CD14-positive monocyte (primary cell): Measurements from ENCODE around the gene FAF1. TPM values are rescaled to one million over a fixed set of nuclear protein-coding genes. Genes with fewer than 3 reads are reported as not detected.

ENCODE experiments used
- DNase-seq, 3 donors: peaks; one replicate each; pipeline ENCODE4 v3.0.0-alpha.2; 2011 to 2022
- H2AFZ ChIP-seq: 2 replicates; pipeline ENCODE4 v1.6.0; 2012; ENCODE audit warnings: mild to moderate bottlenecking, low read depth, low read length, inconsistent platforms; ENCODE audit not compliant: insufficient read depth, poor library complexity, severe bottlenecking
- H3K27ac ChIP-seq, 2 donors: 1 replicate in 1 of 2; 2 replicates in 1 of 2; pipeline ENCODE4 v1.5.1; 2012 to 2013; ENCODE audit warnings: low read length in 2 of 2, control low read depth in 1 of 2, inconsistent platforms in 1 of 2, low read depth in 1 of 2, mild to moderate bottlenecking in 1 of 2
- H3K27me3 ChIP-seq, 2 donors: one replicate each; pipeline versions ENCODE4 v1.6.0 to v1.6.1; 2011 to 2013; ENCODE audit warnings: low read length in 2 of 2; ENCODE audit not compliant: control insufficient read depth in 2 of 2, insufficient read depth in 2 of 2
- H3K36me3 ChIP-seq, 2 donors: replicated peaks in 1 of 2; 1 replicate in 1 of 2; 2 replicates in 1 of 2; pipeline versions ENCODE4 v1.5.1 to v1.6.1; 2012 to 2013; ENCODE audit warnings: low read length in 2 of 2, control low read depth in 1 of 2, inconsistent platforms in 1 of 2, mild to moderate bottlenecking in 1 of 2; ENCODE audit not compliant: insufficient read depth in 2 of 2, control insufficient read depth in 1 of 2
- H3K4me1 ChIP-seq, 2 donors: 1 replicate in 1 of 2; 2 replicates in 1 of 2; pipeline versions ENCODE4 v1.5.1 to v1.6.1; 2012 to 2013; ENCODE audit warnings: low read length in 2 of 2, control low read depth in 1 of 2, inconsistent platforms in 1 of 2, mild to moderate bottlenecking in 1 of 2, moderate library complexity in 1 of 2; ENCODE audit not compliant: insufficient read depth in 2 of 2, control insufficient read depth in 1 of 2
- H3K4me2 ChIP-seq: replicated peaks from 2 replicates; pipeline ENCODE3; 2012; ENCODE audit warnings: low read length, moderate library complexity, mild to moderate bottlenecking; ENCODE audit not compliant: poor library complexity, severe bottlenecking; ENCODE audit errors: extremely low read depth
- H3K4me3 ChIP-seq, 3 experiments: fragments of 200-600 bp in 1 of 3; sonication (generic) in 1 of 3; replicated peaks in 1 of 3; 1 replicate in 2 of 3; 2 replicates in 1 of 3; pipeline ENCODE4 v1.5.1; 2011 to 2013; ENCODE audit warnings: low read length in 3 of 3, mild to moderate bottlenecking in 3 of 3, control low read depth in 2 of 3, low read depth in 2 of 3, inconsistent platforms in 1 of 3, moderate library complexity in 1 of 3
- H3K79me2 ChIP-seq: 2 replicates; pipeline ENCODE4 v1.6.0; 2012; ENCODE audit warnings: mild to moderate bottlenecking, control low read depth, inconsistent platforms, low read length, moderate library complexity; ENCODE audit not compliant: insufficient read depth
- H3K9ac ChIP-seq: 2 replicates; pipeline ENCODE4 v1.6.0; 2017; ENCODE audit warnings: low read length, mild to moderate bottlenecking; ENCODE audit not compliant: insufficient read depth, poor library complexity, severe bottlenecking
- H3K9me3 ChIP-seq, 2 donors: replicated peaks in 1 of 2; 1 replicate in 1 of 2; 2 replicates in 1 of 2; pipeline versions ENCODE4 v1.5.1 to v1.6.1; 2012 to 2013; ENCODE audit warnings: low read length in 2 of 2, control low read depth in 1 of 2; ENCODE audit not compliant: control insufficient read depth in 1 of 2, insufficient read depth in 1 of 2
- H4K20me1 ChIP-seq: 2 replicates; pipeline ENCODE4 v1.6.0; 2012; ENCODE audit warnings: mild to moderate bottlenecking, low read length, control low read depth, moderate library complexity; ENCODE audit not compliant: insufficient read depth
- H3K27ac Mint-ChIP-seq, 7 donors: one replicate each; pipeline ENCODE4 v1.8.0; 2020; ENCODE audit warnings: mild to moderate bottlenecking in 7 of 7, mixed read lengths in 7 of 7, moderate library complexity in 6 of 7, inconsistent platforms in 2 of 7
- H3K27me3 Mint-ChIP-seq, 3 donors: one replicate each; pipeline ENCODE4 v1.8.0; 2021 to 2022; ENCODE audit warnings: low read depth in 3 of 3, mild to moderate bottlenecking in 3 of 3, mixed read lengths in 3 of 3, moderate library complexity in 3 of 3, inconsistent platforms in 1 of 3
- H3K36me3 Mint-ChIP-seq, 2 donors: one replicate each; pipeline ENCODE4 v1.8.0; 2020; ENCODE audit warnings: mixed read lengths in 2 of 2, inconsistent platforms in 1 of 2, mild to moderate bottlenecking in 1 of 2
- H3K4me1 Mint-ChIP-seq: one replicate; pipeline ENCODE4 v1.8.0; 2020; ENCODE audit warnings: mild to moderate bottlenecking, mixed read lengths
- H3K4me3 Mint-ChIP-seq, 2 donors: one replicate each; pipeline ENCODE4 v1.8.0; 2020; ENCODE audit warnings: mild to moderate bottlenecking in 2 of 2, mixed read lengths in 2 of 2, moderate library complexity in 1 of 2
- H3K9me3 Mint-ChIP-seq, 7 donors: one replicate each; pipeline ENCODE4 v1.8.0; 2020 to 2022; ENCODE audit warnings: mixed read lengths in 7 of 7, mild to moderate bottlenecking in 6 of 7, moderate library complexity in 6 of 7, inconsistent platforms in 2 of 7
- WGBS: methylation state at CpG from one replicate; pipeline ENCODE4 v1.1.5; 2013; ENCODE audit warnings: missing lambda C conversion rate; ENCODE audit not compliant: insufficient coverage; 5-methylcytosine and 5-hydroxymethylcytosine counted together
- intact Hi-C, 2 donors: fragments of 100-400 bp; cut with micrococcal nuclease; formaldehyde crosslinking; loops; one replicate each; pipeline versions ENCODE4 v1.15.0 to v1.15.1; 2023
- polyA plus RNA-seq, 3 donors: library from polyadenylated mRNA; depleted of rRNA in 1 of 3; unstranded in 2 of 3; stranded (reverse) in 1 of 3; fragments of 300-500 nt in 2 of 3; fragments of >200 nt in 1 of 3; fragmentation: Illumina TruSeq in 2 of 3; gene quantifications; 1 replicate in 2 of 3; 2 replicates in 1 of 3; pipeline ENCODE4 v1.2.3, GENCODE V29; 2012 to 2021
- TF ChIP-seq, protein P1 (sequence below): fragments of 200-600 bp; IDR thresholded peaks from one replicate; pipeline ENCODE4 v1.8.0; 2022; ENCODE audit warnings: antibody characterized with exemption, mild to moderate bottlenecking

FAF1 gene
- polyA plus RNA-seq, 3 donors: 11.4 to 29.6 (median 16.9) TPM

DNA sequence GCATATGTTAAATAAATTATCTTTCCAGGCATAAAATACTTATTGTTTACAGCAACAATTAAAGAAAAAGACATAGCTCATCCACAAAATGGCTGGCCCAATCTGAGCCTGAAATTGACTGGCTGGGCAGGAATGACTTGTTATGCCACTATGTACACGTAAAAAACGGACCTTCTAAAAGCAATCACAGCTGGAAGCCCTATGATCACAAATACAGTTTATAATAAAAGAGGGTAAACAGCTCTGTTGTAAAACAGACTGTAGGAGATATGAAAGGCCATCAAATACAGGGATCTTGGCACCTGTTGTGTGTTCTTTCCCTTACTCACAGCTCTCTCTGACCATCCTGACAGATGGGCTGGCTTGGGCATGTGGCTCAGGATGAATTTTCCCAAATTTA, 466.4 kb downstream of the FAF1 start:
- Histone ChIP-seq H3K4me2 (no peak overlapping the region), H3K79me2 (no peaks in the 10 kb centered on the region), H3K27ac (no peak overlapping the region), H3K9me3 (peaks cover 14 to 21% of the 10 kb centered on the region in 2 donors), H3K4me1 (peaks cover 0 to 6% of the 10 kb centered on the region in 2 donors), H2AFZ (no peak overlapping the region), H3K9ac (no peak overlapping the region), H3K4me3 (no peak overlapping the region), H4K20me1 (no peaks in the 10 kb centered on the region), H3K27me3 (no peaks in the 10 kb centered on the region), H3K36me3 (peaks cover 7 to 56% of the 10 kb centered on the region in 2 donors)
- no peaks in the 10 kb centered on the region for H3K27me3 Mint-ChIP-seq
- TF ChIP-seq, protein P1, sequence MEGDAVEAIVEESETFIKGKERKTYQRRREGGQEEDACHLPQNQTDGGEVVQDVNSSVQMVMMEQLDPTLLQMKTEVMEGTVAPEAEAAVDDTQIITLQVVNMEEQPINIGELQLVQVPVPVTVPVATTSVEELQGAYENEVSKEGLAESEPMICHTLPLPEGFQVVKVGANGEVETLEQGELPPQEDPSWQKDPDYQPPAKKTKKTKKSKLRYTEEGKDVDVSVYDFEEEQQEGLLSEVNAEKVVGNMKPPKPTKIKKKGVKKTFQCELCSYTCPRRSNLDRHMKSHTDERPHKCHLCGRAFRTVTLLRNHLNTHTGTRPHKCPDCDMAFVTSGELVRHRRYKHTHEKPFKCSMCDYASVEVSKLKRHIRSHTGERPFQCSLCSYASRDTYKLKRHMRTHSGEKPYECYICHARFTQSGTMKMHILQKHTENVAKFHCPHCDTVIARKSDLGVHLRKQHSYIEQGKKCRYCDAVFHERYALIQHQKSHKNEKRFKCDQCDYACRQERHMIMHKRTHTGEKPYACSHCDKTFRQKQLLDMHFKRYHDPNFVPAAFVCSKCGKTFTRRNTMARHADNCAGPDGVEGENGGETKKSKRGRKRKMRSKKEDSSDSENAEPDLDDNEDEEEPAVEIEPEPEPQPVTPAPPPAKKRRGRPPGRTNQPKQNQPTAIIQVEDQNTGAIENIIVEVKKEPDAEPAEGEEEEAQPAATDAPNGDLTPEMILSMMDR: no peak
- peaks cover 16 to 28% (median 22%) of the 10 kb centered on the region in 7 donors for H3K9me3 Mint-ChIP-seq
- intact Hi-C loops: no loop called here
- peaks cover 48 to 52% of the 10 kb centered on the region in 2 donors for H3K36me3 Mint-ChIP-seq
- WGBS: no CpG with 5 or more reads among the region's 2 CpGs
- no peak overlapping the region for H3K4me3 Mint-ChIP-seq
- peaks cover 8% of the 10 kb centered on the region for H3K4me1 Mint-ChIP-seq
- H3K27ac Mint-ChIP-seq: no peak overlapping the region
- DNase-seq: no peak

DNA sequence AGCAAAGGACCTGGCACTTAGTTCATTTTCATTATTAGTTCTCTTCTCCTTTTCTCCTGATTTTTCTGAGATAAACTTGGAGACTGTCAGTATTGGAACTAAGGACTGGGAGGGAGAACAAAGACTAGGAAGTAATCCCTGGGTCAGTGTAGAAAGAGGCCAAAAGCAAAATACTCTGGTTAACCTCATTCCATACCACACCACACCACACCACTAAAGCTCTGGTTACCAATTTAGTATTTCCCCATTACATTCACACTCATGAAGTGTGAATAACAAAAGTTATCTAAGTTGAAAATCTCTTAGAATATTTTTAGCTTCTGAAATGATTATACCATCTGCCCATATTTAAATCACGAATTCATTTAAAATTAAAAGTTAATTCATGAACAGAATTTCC, 467.9 kb downstream of the FAF1 start:
- H4K20me1 ChIP-seq: no peaks in the 10 kb centered on the region
- no peaks in the 10 kb centered on the region for H3K79me2 ChIP-seq
- H3K4me3 ChIP-seq: no peak overlapping the region
- no peaks in the 10 kb centered on the region for H3K27me3 Mint-ChIP-seq
- DNase-seq: no peak
- H3K4me1 ChIP-seq: peaks cover 0 to 6% of the 10 kb centered on the region in 2 donors
- H3K9me3 Mint-ChIP-seq: peaks cover 6 to 13% (median 9%) of the 10 kb centered on the region in 7 donors
- intact Hi-C loops: no loop called here
- TF ChIP-seq, protein P1: no peak
- H3K27me3 ChIP-seq: no peaks in the 10 kb centered on the region
- peaks cover 44 to 55% of the 10 kb centered on the region in 2 donors for H3K36me3 Mint-ChIP-seq
- no peak overlapping the region for H3K4me2 ChIP-seq
- no peak overlapping the region for H3K9ac ChIP-seq
- peaks cover 7 to 58% of the 10 kb centered on the region in 2 donors for H3K36me3 ChIP-seq
- H3K4me1 Mint-ChIP-seq: peaks cover 8% of the 10 kb centered on the region
- no peak overlapping the region for H2AFZ ChIP-seq
- no CpG with 5 or more reads among the region's 1 CpG for WGBS
- H3K27ac Mint-ChIP-seq: no peak overlapping the region
- H3K27ac ChIP-seq: no peak overlapping the region
- peaks cover 5 to 10% of the 10 kb centered on the region in 2 donors for H3K9me3 ChIP-seq
- H3K4me3 Mint-ChIP-seq: no peak overlapping the region
